Prostate gland (tissue), 2 donors: Measurements from ENCODE around the gene FSCN2. TPM values are rescaled to one million over a fixed set of nuclear protein-coding genes. Genes with fewer than 3 reads are reported as not detected.

Experiments
- DNase-seq: peaks from one replicate; pipeline ENCODE4 v3.0.0-alpha.2; 2019; ENCODE audit warnings: low spot score
- H3K27ac ChIP-seq, 2 donors: fragments of 200-600 bp; sonication (generic); 2 replicates each; pipeline ENCODE4 v1.5.1; 2017 to 2019
- H3K27me3 ChIP-seq: fragments of 200-600 bp; sonication (generic); replicated peaks from 2 replicates; pipeline ENCODE4 v1.5.1; 2019; ENCODE audit not compliant: insufficient read depth
- H3K36me3 ChIP-seq, 2 donors: fragments of 200-600 bp; sonication (generic); 1 replicate in 1 of 2; 2 replicates in 1 of 2; pipeline versions ENCODE4 v1.5.1 to v1.8.1; 2017 to 2019
- H3K4me1 ChIP-seq: fragments of 200-600 bp; sonication (generic); replicated peaks from 2 replicates; pipeline ENCODE4 v1.5.1; 2019
- H3K4me3 ChIP-seq, 2 donors: fragments of 200-600 bp; sonication (generic); 2 replicates each; pipeline ENCODE4 v1.5.1; 2017 to 2019
- H3K9me3 ChIP-seq: fragments of 200-600 bp; sonication (generic); 2 replicates; pipeline ENCODE4 v1.5.1; 2017
- CTCF ChIP-seq, 4 experiments: fragments of 200-600 bp in 2 of 4; fragments of 450-650 bp in 2 of 4; sonication (generic) in 2 of 4; IDR thresholded peaks; 1 replicate in 3 of 4; 2 replicates in 1 of 4; pipeline ENCODE4 v1.5.1; 2016 to 2019; ENCODE audit warnings: antibody characterized with exemption in 4 of 4, mild to moderate bottlenecking in 2 of 4, moderate library complexity in 2 of 4
- POLR2A ChIP-seq: fragments of 450-650 bp; IDR thresholded peaks from one replicate; pipeline ENCODE4 v1.6.1; 2016; ENCODE audit warnings: antibody characterized with exemption, mild to moderate bottlenecking
- POLR2AphosphoS5 ChIP-seq: sonication (generic); formaldehyde crosslinking; IDR thresholded peaks from one replicate; pipeline ENCODE4 v1.6.1; 2017; ENCODE audit warnings: antibody characterized with exemption
- WGBS: methylation state at CpG from one replicate; pipeline ENCODE4 v1.1.5; 2018; 5-methylcytosine and 5-hydroxymethylcytosine counted together
- intact Hi-C: fragments of 100-400 bp; cut with DNase I; formaldehyde crosslinking; loops from one replicate; pipeline ENCODE4 v1.14.2; 2022
- total RNA-seq, 2 donors: library from RNA; depleted of rRNA; stranded (reverse); fragments of >200 nt; gene quantifications; one replicate each; pipeline ENCODE4 v1.1.0, GENCODE V29; 2016

Gene FSCN2
- total RNA-seq, 2 donors from 2014 or later: 3.1 to 5.6 TPM

GRCh38 chr17:81541123-81541522 is 12.9 kb downstream of the FSCN2 start:
- H3K4me3 ChIP-seq: no peak overlapping the region
- peaks cover 0 to 11% of the 10 kb centered on the region in 2 donors for H3K36me3 ChIP-seq
- no peak for DNase-seq
- intact Hi-C loops: no loop called here
- no peaks in the 10 kb centered on the region for H3K4me1 ChIP-seq
- H3K27ac ChIP-seq: no peak overlapping the region
- no peaks in the 10 kb centered on the region for H3K9me3 ChIP-seq
- peaks cover 4% of the 10 kb centered on the region for H3K27me3 ChIP-seq
- no peak for TF ChIP-seq POLR2AphosphoS5
- no peak for TF ChIP-seq CTCF (IDR thresholded peaks at IDR 0.05)
- TF ChIP-seq POLR2A: no peak
- WGBS: 92% methylated on average over 8 of the region's 17 CpGs

GRCh38 chr17:81542431-81543338 is 14.5 kb downstream of the FSCN2 start:
- Histone ChIP-seq H3K4me3 (no peak overlapping the region), H3K27ac (no peak overlapping the region), H3K9me3 (no peaks in the 10 kb centered on the region), H3K36me3 (peaks cover 0 to 11% of the 10 kb centered on the region in 2 donors), H3K4me1 (no peaks in the 10 kb centered on the region), H3K27me3 (no peaks in the 10 kb centered on the region)
- TF ChIP-seq POLR2A (no peak), CTCF (IDR thresholded peaks at IDR 0.05) (no peak), POLR2AphosphoS5 (no peak)
- intact Hi-C loops: no loop called here
- WGBS: 71% methylated on average over 14 of the region's 15 CpGs
- no peak for DNase-seq

GRCh38 chr17:81543339-81543675 is 15.1 kb downstream of the FSCN2 start:
- H3K27ac ChIP-seq: no peak overlapping the region
- no peak for DNase-seq
- intact Hi-C loops: no loop called here
- no peaks in the 10 kb centered on the region for H3K9me3 ChIP-seq
- 64% methylated on average over 11 of the region's 14 CpGs for WGBS
- no peaks in the 10 kb centered on the region for H3K27me3 ChIP-seq
- no peak overlapping the region for H3K4me3 ChIP-seq
- no peaks in the 10 kb centered on the region for H3K4me1 ChIP-seq
- H3K36me3 ChIP-seq: peaks cover 0 to 11% of the 10 kb centered on the region in 2 donors
- TF ChIP-seq POLR2A (no peak), POLR2AphosphoS5 (no peak), CTCF (IDR thresholded peaks at IDR 0.05) (no peak)

- Histone ChIP-seq H3K27ac (no peak overlapping the region), H3K36me3 (peaks cover 0 to 11% of the 10 kb centered on the region in 2 donors), H3K4me3 (no peak overlapping the region), H3K27me3 (no peaks in the 10 kb centered on the region), H3K4me1 (no peaks in the 10 kb centered on the region), H3K9me3 (no peaks in the 10 kb centered on the region)
- no peak for DNase-seq
- WGBS: 97% methylated on average over 15 of the region's 15 CpGs
- intact Hi-C loops: no loop called here
- no peak for TF ChIP-seq POLR2AphosphoS5
- TF ChIP-seq POLR2A: no peak
- no peak for TF ChIP-seq CTCF (IDR thresholded peaks at IDR 0.05)
These were observed 15.6 kb downstream of the FSCN2 start for GRCh38 chr17:81543756-81544155.
